A673 (cell line): Measurements from ENCODE around the gene SEC62.

Experiments
- CTCF ChIP-seq: fragments of 300-800, 200-600 bp; sonication (generic); conservative IDR thresholded peaks from 2 replicates; pipeline ENCODE4 v1.5.1; 2017; ENCODE audit warnings: low read depth, mild to moderate bottlenecking, antibody characterized with exemption, low read length, moderate library complexity, mixed read lengths
- EZH2 ChIP-seq: fragments of 200-600 bp; sonication (generic); IDR thresholded peaks from 2 replicates; pipeline ENCODE4 v1.6.1; 2017; ENCODE audit warnings: borderline replicate concordance, low read depth, mild to moderate bottlenecking, mixed read lengths, antibody characterized with exemption, low read length; ENCODE audit not compliant: poor library complexity, severe bottlenecking

- TF ChIP-seq CTCF, result 0 out of 2 replicates have a peak, but pooled peaks have one; percentile 18
- TF ChIP-seq EZH2, result no peak
Measured at GRCh38 chr3:169929830-169930519, 36.6 kb upstream of the SEC62 start.
